ENCODE results near the gene RASSF4. TPM values are rescaled to one million over a fixed set of nuclear protein-coding genes. Genes with fewer than 3 reads are reported as not detected.

The RASSF4 gene
- total RNA-seq, 1 donor: 12.2 TPM

GRCh38 chr10:44971935-44972757 lies 12.5 kb downstream of the RASSF4 start:
- Histone ChIP-seq H3K4me1 (ENCODE audit: insufficient read depth, low read length) (peaks cover 78% of the 10 kb centered on the region), H3K9me3 (ENCODE audit: low read depth, low read length) (no peaks in the 10 kb centered on the region), H3K4me3 (ENCODE audit: low read length) (no peak overlapping the region), H3K27me3 (ENCODE audit: insufficient read depth, low read length) (no peaks in the 10 kb centered on the region)

GRCh38 chr10:44972874-44973306 lies 13.3 kb downstream of the RASSF4 start:
- Histone ChIP-seq H3K27me3 (ENCODE audit: insufficient read depth, low read length) (no peaks in the 10 kb centered on the region), H3K4me3 (ENCODE audit: low read length) (no peak overlapping the region), H3K9me3 (ENCODE audit: low read depth, low read length) (no peaks in the 10 kb centered on the region), H3K4me1 (ENCODE audit: insufficient read depth, low read length) (peaks cover 77% of the 10 kb centered on the region)

GRCh38 chr10:44973323-44974081 lies 13.9 kb downstream of the RASSF4 start:
- no peaks in the 10 kb centered on the region for H3K27me3 ChIP-seq (ENCODE audit: insufficient read depth, low read length)
- no peaks in the 10 kb centered on the region for H3K9me3 ChIP-seq (ENCODE audit: low read depth, low read length)
- peaks cover 77% of the 10 kb centered on the region for H3K4me1 ChIP-seq (ENCODE audit: insufficient read depth, low read length)
- no peak overlapping the region for H3K4me3 ChIP-seq (ENCODE audit: low read length)

GRCh38 chr10:44974082-44974627 lies 14.6 kb downstream of the RASSF4 start:
- peaks cover 75% of the 10 kb centered on the region for H3K4me1 ChIP-seq (ENCODE audit: insufficient read depth, low read length)
- no peak overlapping the region for H3K4me3 ChIP-seq (ENCODE audit: low read length)
- H3K27me3 ChIP-seq (ENCODE audit: insufficient read depth, low read length): no peaks in the 10 kb centered on the region
- H3K9me3 ChIP-seq (ENCODE audit: low read depth, low read length): no peaks in the 10 kb centered on the region

- no peaks in the 10 kb centered on the region for H3K9me3 ChIP-seq (ENCODE audit: low read depth, low read length)
- H3K4me3 ChIP-seq (ENCODE audit: low read length): peak overlapping the region; percentile 28
- no peaks in the 10 kb centered on the region for H3K27me3 ChIP-seq (ENCODE audit: insufficient read depth, low read length)
- peaks cover 68% of the 10 kb centered on the region for H3K4me1 ChIP-seq (ENCODE audit: insufficient read depth, low read length)
These were observed 15.2 kb downstream of the RASSF4 start for GRCh38 chr10:44974628-44975430.

GRCh38 chr10:44975431-44976331 lies 16.1 kb downstream of the RASSF4 start:
- H3K9me3 ChIP-seq (ENCODE audit: low read depth, low read length): no peaks in the 10 kb centered on the region
- H3K27me3 ChIP-seq (ENCODE audit: insufficient read depth, low read length): no peaks in the 10 kb centered on the region
- no peak overlapping the region for H3K4me3 ChIP-seq (ENCODE audit: low read length)
- H3K4me1 ChIP-seq (ENCODE audit: insufficient read depth, low read length): peaks cover 62% of the 10 kb centered on the region

GRCh38 chr10:44976352-44977198 lies 17.0 kb downstream of the RASSF4 start:
- Histone ChIP-seq H3K4me3 (ENCODE audit: low read length) (no peak overlapping the region), H3K27me3 (ENCODE audit: insufficient read depth, low read length) (no peaks in the 10 kb centered on the region), H3K9me3 (ENCODE audit: low read depth, low read length) (no peaks in the 10 kb centered on the region), H3K4me1 (ENCODE audit: insufficient read depth, low read length) (peaks cover 53% of the 10 kb centered on the region)

- Histone ChIP-seq H3K27me3 (ENCODE audit: insufficient read depth, low read length) (no peaks in the 10 kb centered on the region), H3K9me3 (ENCODE audit: low read depth, low read length) (no peaks in the 10 kb centered on the region), H3K4me3 (ENCODE audit: low read length) (no peak overlapping the region), H3K4me1 (ENCODE audit: insufficient read depth, low read length) (peaks cover 43% of the 10 kb centered on the region)
These were observed 17.9 kb downstream of the RASSF4 start for GRCh38 chr10:44977287-44978212.

- H3K27me3 ChIP-seq (ENCODE audit: insufficient read depth, low read length): no peaks in the 10 kb centered on the region
- H3K9me3 ChIP-seq (ENCODE audit: low read depth, low read length): no peaks in the 10 kb centered on the region
- peaks cover 37% of the 10 kb centered on the region for H3K4me1 ChIP-seq (ENCODE audit: insufficient read depth, low read length)
- no peak overlapping the region for H3K4me3 ChIP-seq (ENCODE audit: low read length)
These were observed 18.6 kb downstream of the RASSF4 start for GRCh38 chr10:44978213-44978569.

GRCh38 chr10:44978570-44979280 lies 19.1 kb downstream of the RASSF4 start, which contains the start of gene DEPP1:
TSS of gene DEPP1 (minus strand) at chr10:44978809. CDS start at chr10:44978030, 779 bp downstream.
- Histone ChIP-seq H3K9me3 (ENCODE audit: low read depth, low read length) (no peaks in the 10 kb centered on the region), H3K4me3 (ENCODE audit: low read length) (no peak within 1 kb of the TSS), H3K4me1 (ENCODE audit: insufficient read depth, low read length) (peaks cover 32% of the 10 kb centered on the region), H3K27me3 (ENCODE audit: insufficient read depth, low read length) (no peaks in the 10 kb centered on the region)

GRCh38 chr10:44979281-44980191 lies 19.9 kb downstream of the RASSF4 start:
- peaks cover 24% of the 10 kb centered on the region for H3K4me1 ChIP-seq (ENCODE audit: insufficient read depth, low read length)
- no peak overlapping the region for H3K4me3 ChIP-seq (ENCODE audit: low read length)
- no peaks in the 10 kb centered on the region for H3K27me3 ChIP-seq (ENCODE audit: insufficient read depth, low read length)
- no peaks in the 10 kb centered on the region for H3K9me3 ChIP-seq (ENCODE audit: low read depth, low read length)

All from mononuclear cell (primary cell).